ENCODE results near the gene ACE. TPM values are rescaled to one million over a fixed set of nuclear protein-coding genes. Genes with fewer than 3 reads are reported as not detected.
A peak's percentile ranks its signal among the peaks of the same experiment; 100 is the strongest.

ACE gene
- total RNA-seq, 1 experiment from 2014 or later = 5.4 TPM

- Mint-ChIP-seq H3K4me3 (no peak overlapping the region), H3K4me1 (peaks cover 29 to 34% of the 10 kb centered on the region in 2 experiments), H3K36me3 (ENCODE audit: insufficient read depth in 1 of 3, low read depth in 3 of 3) (no peaks in the 10 kb centered on the region; a peak in 1 of 7 replicates), H3K27ac (peak overlapping the region in 1 of 3 experiments; percentile 71; a peak in 1 of 7 replicates), H3K27me3 (ENCODE audit: low read depth) (peaks cover 8% of the 10 kb centered on the region), H3K9me3 (no peaks in the 10 kb centered on the region)
- H3K79me1 ChIP-seq (ENCODE audit: insufficient read depth, low read depth, low read length, poor library complexity, severe bottlenecking) = no peaks in the 10 kb centered on the region
- no peaks in the 10 kb centered on the region for H3K9me3 ChIP-seq (ENCODE audit: control insufficient read depth, low read depth, low read length)
- no peaks in the 10 kb centered on the region for H4K20me1 ChIP-seq (ENCODE audit: control insufficient read depth, insufficient read depth, insufficient read length)
- no peak overlapping the region for H3K9ac ChIP-seq (ENCODE audit: extremely low read depth, insufficient read length, low read length)
- no peak for TF ChIP-seq CTCF (conservative IDR thresholded peaks at IDR 0.05)
- no peak overlapping the region for H2BK12ac ChIP-seq (ENCODE audit: insufficient read length, low read depth, low read length)
- H3K27me3 ChIP-seq (ENCODE audit: insufficient read depth, low read length) = no peaks in the 10 kb centered on the region
- no peak overlapping the region for H3K14ac ChIP-seq (ENCODE audit: insufficient read depth, low read length)
- no peak overlapping the region for H2BK120ac ChIP-seq (ENCODE audit: low read depth, low read length, poor library complexity, severe bottlenecking)
- no peak overlapping the region for H4K91ac ChIP-seq (ENCODE audit: insufficient read length, low read depth, low read length)
- H2BK20ac ChIP-seq (ENCODE audit: low read depth, low read length, poor library complexity, severe bottlenecking) = no peak overlapping the region
- no peak for DNase-seq
- H3K79me2 ChIP-seq (ENCODE audit: insufficient read depth, low read length) = no peaks in the 10 kb centered on the region
- peaks cover 5% of the 10 kb centered on the region for H3K23me2 ChIP-seq (ENCODE audit: insufficient read length, low read depth, low read length, poor library complexity, severe bottlenecking)
- H3K4me2 ChIP-seq (ENCODE audit: insufficient read depth, insufficient read length, low read length) = no peak overlapping the region
- no peak overlapping the region for H2BK15ac ChIP-seq (ENCODE audit: low read depth, low read length)
- no peak overlapping the region for H3K23ac ChIP-seq (ENCODE audit: insufficient read length, low read depth, low read length)
- H4K5ac ChIP-seq (ENCODE audit: insufficient read length, low read depth, low read length) = no peak overlapping the region
- H3K4ac ChIP-seq (ENCODE audit: low read depth, low read length) = no peak overlapping the region
- no peak overlapping the region for H3K27ac ChIP-seq (ENCODE audit: insufficient read length, low read depth, low read length)
- no CpG with 5 or more reads among the region's 9 CpGs for WGBS (ENCODE audit: extremely low coverage, insufficient read length, low lambda C conversion rate)
- H2AFZ ChIP-seq (ENCODE audit: low read length) = no peak overlapping the region
- no peak overlapping the region for H2BK5ac ChIP-seq (ENCODE audit: insufficient read length, low read length)
- H4K8ac ChIP-seq (replicated peaks; ENCODE audit: insufficient read length, low read depth, low read length) = no peak overlapping the region
- H3K56ac ChIP-seq (ENCODE audit: insufficient read length, low read depth, low read length) = no peak overlapping the region
- no peak overlapping the region for H2AK5ac ChIP-seq (ENCODE audit: insufficient read length, low read length)
- peaks cover 6% of the 10 kb centered on the region; the same call in 1 of the 2 replicates for H3K4me1 ChIP-seq (ENCODE audit: insufficient read depth, low read length)
- H3K18ac ChIP-seq (ENCODE audit: insufficient read length, low read depth, low read length) = no peak overlapping the region
- no peak overlapping the region for H3T11ph ChIP-seq (ENCODE audit: low read length)
These were observed 51.3 kb downstream of the ACE start for GRCh38 chr17:63528183-63528582.

Data from H9 (cell line).